HG02885 (cell line): ENCODE results near the gene HIP1R.
"Not testable (repeated sequence)": the region's sequence is repeated elsewhere in the genome, so short reads cannot be mapped to it uniquely, and the experiment has no call there.

Experiments used
- ATAC-seq: cut with Tn5 transposase; IDR thresholded peaks from one replicate; pipeline ENCODE4 v1.9.1; 2021; ENCODE audit warnings: mild to moderate bottlenecking; ENCODE audit not compliant: unreplicated experiment, poor library complexity

The HIP1R gene

GRCh38 chr12:122889761-122890520 is 54.7 kb downstream of the HIP1R start:
- no peak for ATAC-seq

- no peak for ATAC-seq
Measured at GRCh38 chr12:122891661-122892525, 56.6 kb downstream of the HIP1R start.

- ATAC-seq: not testable (repeated sequence)
Measured at GRCh38 chr12:122892724-122893123, 57.5 kb downstream of the HIP1R start.

GRCh38 chr12:122893208-122894153 is 58.2 kb downstream of the HIP1R start:
- no peak for ATAC-seq

- no peak for ATAC-seq
Measured at GRCh38 chr12:122894193-122895121, 59.2 kb downstream of the HIP1R start.

GRCh38 chr12:122895320-122895703 is 60.1 kb downstream of the HIP1R start:
- ATAC-seq: no peak

- ATAC-seq: peak; percentile 65
Measured at GRCh38 chr12:122895704-122896636, 60.7 kb downstream of the HIP1R start, which contains the start of gene VPS37B. TSS of gene VPS37B (minus strand) at chr12:122896124. CDS start at chr12:122896062, 62 bp downstream.

GRCh38 chr12:122896662-122897061 is 61.4 kb downstream of the HIP1R start:
- ATAC-seq: no peak

- no peak for ATAC-seq
Measured at GRCh38 chr12:122899887-122900286, 64.6 kb downstream of the HIP1R start.

- ATAC-seq: no peak
Measured at GRCh38 chr12:122902854-122903692, 67.8 kb downstream of the HIP1R start.

GRCh38 chr12:122903693-122904034 is 68.4 kb downstream of the HIP1R start:
- no peak for ATAC-seq

GRCh38 chr12:122905258-122905657 is 70.0 kb downstream of the HIP1R start:
- ATAC-seq: not testable (repeated sequence)

GRCh38 chr12:122908915-122909314 is 73.7 kb downstream of the HIP1R start:
- ATAC-seq: no peak

GRCh38 chr12:122909442-122910288 is 74.4 kb downstream of the HIP1R start:
- ATAC-seq: no peak
